Retina (tissue), 1 donor: Measurements from ENCODE around the gene POLE2.
"Not testable (repeated sequence)": the region's sequence is repeated elsewhere in the genome, so short reads cannot be mapped to it uniquely, and the experiment has no call there.

Experiments
- DNase-seq: peaks from one replicate; pipeline ENCODE4 v3.0.0-alpha.2; 2016

The POLE2 gene, protein sequence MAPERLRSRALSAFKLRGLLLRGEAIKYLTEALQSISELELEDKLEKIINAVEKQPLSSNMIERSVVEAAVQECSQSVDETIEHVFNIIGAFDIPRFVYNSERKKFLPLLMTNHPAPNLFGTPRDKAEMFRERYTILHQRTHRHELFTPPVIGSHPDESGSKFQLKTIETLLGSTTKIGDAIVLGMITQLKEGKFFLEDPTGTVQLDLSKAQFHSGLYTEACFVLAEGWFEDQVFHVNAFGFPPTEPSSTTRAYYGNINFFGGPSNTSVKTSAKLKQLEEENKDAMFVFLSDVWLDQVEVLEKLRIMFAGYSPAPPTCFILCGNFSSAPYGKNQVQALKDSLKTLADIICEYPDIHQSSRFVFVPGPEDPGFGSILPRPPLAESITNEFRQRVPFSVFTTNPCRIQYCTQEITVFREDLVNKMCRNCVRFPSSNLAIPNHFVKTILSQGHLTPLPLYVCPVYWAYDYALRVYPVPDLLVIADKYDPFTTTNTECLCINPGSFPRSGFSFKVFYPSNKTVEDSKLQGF

GRCh38 chr14:49687942-49688700, at the start of gene POLE2:
Gene POLE2, minus strand, starts transcription at chr14:49688214. Its CDS starts 11 bp downstream, at chr14:49688203.
- peak; percentile 97 for DNase-seq

GRCh38 chr14:49735669-49736068, 47.7 kb upstream of the POLE2 start:
- DNase-seq, result not testable (repeated sequence)

DNA sequence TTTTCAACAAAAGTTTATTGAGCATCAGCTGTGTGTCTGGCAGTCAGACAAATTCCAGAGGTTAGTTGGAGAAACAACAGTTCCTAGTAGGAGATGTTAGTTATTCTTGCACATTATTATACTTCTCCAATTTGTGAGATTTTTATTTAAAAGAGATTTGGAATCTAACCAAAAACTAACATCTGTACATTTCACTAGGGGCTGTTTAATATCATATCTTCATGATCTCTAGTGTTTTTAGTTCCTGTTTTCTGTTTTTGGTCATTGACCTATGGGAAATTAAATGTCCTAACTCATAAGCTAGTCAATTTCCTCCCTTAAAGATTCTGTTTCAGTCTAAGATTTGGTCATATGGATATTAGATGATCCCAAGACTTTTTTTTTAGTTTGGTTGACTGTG, 45.8 kb upstream of the POLE2 start:
- no peak for DNase-seq

GRCh38 chr14:49732896-49733295, 44.9 kb upstream of the POLE2 start:
- DNase-seq, result no peak

- no peak for DNase-seq
Measured at GRCh38 chr14:49727171-49727570, 39.2 kb upstream of the POLE2 start.

- not testable (repeated sequence) for DNase-seq
Measured at GRCh38 chr14:49721733-49722435, 33.9 kb upstream of the POLE2 start.

GRCh38 chr14:49720744-49721143, 32.7 kb upstream of the POLE2 start:
- DNase-seq, result no peak

DNA sequence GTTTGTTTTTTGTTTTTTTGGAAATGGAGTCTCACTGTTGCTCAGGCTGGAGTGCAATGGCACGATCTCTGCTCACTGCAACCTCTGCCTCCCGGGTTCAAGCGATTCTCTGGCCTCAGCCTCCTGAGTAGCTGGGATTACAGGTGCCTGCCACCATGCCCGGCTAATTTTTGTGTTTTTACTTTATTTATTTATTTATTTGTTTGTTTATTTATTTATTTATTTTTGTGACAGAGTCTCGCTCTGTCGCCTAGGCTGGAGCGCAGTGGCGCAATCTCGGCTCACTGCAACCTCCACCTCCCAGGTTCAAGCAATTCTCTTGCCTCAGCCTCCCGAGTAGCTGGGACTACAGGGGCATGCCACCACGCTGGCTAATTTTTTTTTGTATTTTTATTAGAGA, 23.0 kb upstream of the POLE2 start:
- not testable (repeated sequence) for DNase-seq

- not testable (repeated sequence) for DNase-seq
Measured at GRCh38 chr14:49704471-49704870, 16.5 kb upstream of the POLE2 start.

DNA sequence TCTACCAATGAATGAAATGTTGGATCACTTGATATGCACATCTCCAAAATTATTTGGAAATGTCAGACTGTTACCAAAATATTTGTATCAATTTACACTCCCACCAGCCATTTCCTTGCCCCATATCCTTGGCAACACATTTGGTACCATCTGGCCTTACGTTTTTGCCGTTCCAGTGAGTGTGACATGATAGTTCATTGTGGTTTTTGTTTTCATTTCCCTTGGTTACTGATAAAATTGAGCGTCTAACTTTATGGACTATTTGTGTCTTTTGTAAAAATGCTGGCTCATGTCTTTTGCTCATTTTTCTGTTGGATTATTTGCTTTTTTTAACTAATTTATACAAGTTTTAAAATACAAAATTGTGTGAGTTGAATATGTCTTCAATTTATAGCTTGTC, 16.0 kb upstream of the POLE2 start:
- no peak for DNase-seq

GRCh38 chr14:49702725-49703124, 14.7 kb upstream of the POLE2 start:
- DNase-seq, result no peak

DNA sequence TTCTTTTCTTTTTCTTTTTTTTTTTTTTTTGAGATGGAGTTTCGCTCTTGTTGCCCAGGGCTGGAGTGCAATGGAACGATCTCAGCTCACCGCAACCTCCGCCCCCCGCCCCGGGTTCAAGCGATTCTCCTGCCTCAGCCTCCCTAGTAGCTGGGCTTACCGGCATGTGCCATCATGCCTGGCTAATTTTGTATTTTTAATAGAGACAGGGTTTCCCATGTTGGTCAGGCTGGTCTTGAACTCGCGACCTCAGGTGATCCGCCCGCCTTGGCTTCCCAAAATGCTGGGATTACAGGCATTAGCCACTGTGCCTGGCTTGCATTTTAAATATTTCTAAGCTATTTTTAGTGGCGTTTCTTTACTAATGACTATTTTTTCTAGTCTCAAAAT, 5.7 kb upstream of the POLE2 start:
- DNase-seq, result not testable (repeated sequence)

DNA sequence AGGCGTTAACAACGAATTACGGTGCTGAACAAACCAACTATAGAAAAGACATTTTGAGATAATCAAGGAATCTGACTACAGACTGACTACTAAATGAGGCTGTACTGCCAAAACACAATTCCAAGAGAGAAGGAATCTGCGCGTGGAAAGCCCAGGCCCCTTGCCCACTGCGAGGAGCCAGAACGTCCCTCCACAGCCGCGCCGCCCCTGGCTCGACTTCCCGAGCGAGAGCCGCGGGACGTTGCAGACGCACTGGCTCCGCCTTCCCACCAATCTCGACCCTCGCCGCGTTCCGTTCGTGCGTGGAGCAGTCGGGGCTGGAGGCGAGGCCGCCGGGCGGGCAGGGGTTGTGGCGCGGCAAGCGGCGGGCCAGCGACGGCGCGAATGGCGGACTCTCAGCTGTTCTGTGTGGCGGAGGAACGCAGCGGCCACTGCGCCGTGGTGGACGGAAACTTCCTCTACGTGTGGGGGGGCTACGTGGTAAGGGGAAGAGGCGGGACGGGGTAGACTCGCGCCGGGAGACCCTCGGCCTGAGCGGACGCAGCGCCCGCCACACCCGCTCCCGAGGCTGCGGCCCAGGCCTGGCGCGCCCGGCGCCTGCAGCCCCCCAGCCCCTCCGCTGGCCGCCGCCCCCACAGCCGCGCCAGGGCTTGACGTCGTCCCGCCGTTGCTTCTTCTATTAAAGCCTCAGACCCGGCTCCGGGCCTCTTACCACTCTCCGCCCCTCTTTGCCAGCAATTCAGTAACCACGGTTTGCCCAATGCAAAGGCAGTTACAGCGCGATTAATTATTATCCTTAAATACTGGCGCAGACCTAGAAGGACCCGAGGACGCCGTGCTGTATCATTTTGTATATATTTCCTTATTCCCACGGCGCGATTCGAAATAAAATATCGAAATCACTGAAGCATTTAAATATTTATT, 5.1 kb upstream of the POLE2 start, which contains the start of gene KLHDC1:
TSS of gene KLHDC1 (plus strand) at position 310 of the 924 bp plus-strand sequence. CDS start at position 385, 75 bp downstream.
- DNase-seq, result peak; percentile 91

DNA sequence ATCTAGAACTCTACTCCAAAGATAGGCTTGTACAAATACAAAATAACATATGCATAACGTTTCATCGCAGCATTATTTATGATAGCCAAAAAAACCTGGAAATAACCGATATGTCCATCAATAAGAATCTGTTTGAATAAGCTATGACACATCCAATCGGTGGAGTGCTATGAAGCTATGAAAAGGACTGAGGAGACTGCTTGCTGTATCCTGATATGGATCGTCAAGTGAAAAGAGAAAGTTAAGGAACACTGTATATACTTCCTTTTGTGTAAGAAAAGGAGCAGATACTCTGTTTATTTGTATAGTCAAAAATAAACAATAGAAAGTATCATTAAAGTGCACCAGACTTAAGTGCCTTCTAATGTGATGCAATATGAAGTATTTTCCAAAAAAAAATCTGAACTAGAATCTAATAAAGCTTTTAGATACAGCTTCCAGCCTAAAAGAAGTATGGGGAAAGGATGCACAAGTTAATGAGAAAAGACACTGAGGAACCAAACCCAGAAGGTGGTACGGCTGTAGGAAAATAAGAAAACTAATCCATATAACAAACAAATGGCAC, 4.3 kb upstream of the POLE2 start:
- DNase-seq, result no peak

DNA sequence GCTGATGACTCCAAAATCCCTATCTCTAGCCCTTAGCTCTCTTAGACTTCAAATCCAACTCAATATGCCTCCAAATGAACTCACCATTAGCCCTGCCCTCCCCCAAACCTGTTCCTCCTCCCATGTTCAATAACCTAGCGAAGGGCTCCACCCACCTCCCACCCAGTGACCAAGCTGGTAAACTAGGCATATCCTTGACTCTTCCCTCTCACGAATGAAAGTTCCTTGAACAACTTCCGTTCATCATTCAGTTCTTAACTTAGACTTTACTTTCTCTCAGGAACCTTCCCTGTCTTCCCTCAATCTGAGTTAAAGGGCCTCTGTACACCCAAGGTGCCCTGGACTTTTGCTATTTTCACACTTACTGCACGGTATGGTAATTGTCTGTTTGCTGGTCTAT, 3.0 kb upstream of the POLE2 start:
- no peak for DNase-seq

GRCh38 chr14:49688701-49689030, 652 bp upstream of the POLE2 start:
- DNase-seq, result no peak

GRCh38 chr14:49686425-49686824, 1.6 kb downstream of the POLE2 start:
- DNase-seq, result no peak

DNA sequence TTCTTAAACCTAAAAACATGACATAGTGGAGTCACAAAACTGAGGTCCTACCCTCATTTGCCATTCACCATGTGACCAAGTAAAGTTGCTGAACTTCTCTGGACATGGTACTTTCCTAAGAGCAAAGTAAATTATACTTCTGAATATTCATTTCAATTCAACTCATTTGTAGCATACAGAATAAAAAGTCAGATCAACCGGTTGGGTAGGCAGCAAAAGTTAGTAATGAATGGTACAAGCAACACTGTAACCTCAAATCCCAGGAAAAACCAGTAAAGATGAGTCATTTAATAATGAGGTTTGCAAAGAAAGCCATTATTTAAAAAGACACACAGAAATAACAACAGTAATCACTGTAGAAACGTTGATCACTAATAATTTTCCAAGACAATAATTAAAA, 8.7 kb downstream of the POLE2 start:
- no peak for DNase-seq

DNA sequence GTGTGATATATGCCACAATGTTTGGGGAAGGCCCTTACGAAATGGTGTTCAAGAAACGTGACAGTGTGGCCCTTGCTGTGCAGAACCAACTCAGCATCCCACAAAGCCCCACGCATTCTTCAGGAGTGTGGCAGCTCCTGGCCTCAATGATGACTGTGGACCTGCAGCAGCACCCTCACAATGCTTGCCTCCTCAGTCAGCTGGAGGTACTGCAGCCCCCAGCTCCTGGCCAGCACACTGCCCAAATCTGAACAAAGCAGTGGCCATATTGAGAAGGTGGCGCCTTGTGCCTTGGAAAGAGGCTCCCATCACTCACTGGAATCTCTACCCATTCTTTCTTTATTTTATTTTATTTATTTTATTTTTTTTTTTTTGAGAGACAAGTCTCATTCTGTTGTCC, 10.4 kb downstream of the POLE2 start:
- DNase-seq, result no peak

GRCh38 chr14:49673586-49673985, 14.4 kb downstream of the POLE2 start:
- DNase-seq, result no peak

- DNase-seq, result no peak
Measured at GRCh38 chr14:49670475-49670874, 17.5 kb downstream of the POLE2 start.
